HEK293 (cell line): ENCODE data around the gene CNEP1R1.

ENCODE experiments used
- BCL11A ChIP-seq: fragments of 450-650 bp; formaldehyde crosslinking; IDR thresholded peaks from 2 replicates; pipeline ENCODE4 v1.5.1; 2016; ENCODE audit warnings: low read depth, missing biosample characterization, missing genetic modification characterization
- GLI4 ChIP-seq: fragments of 450-650 bp; formaldehyde crosslinking; IDR thresholded peaks from 2 replicates; pipeline ENCODE4 v1.5.1; 2016; ENCODE audit warnings: missing biosample characterization, missing genetic modification characterization
- GLIS1 ChIP-seq: fragments of 450-650 bp; formaldehyde crosslinking; IDR thresholded peaks from 2 replicates; pipeline ENCODE4 v1.5.1; 2016; ENCODE audit warnings: missing biosample characterization, missing genetic modification characterization
- KLF1 ChIP-seq: fragments of 450-650 bp; formaldehyde crosslinking; IDR thresholded peaks from 2 replicates; pipeline ENCODE4 v1.5.1; 2016; ENCODE audit warnings: missing biosample characterization, missing genetic modification characterization
- MYNN ChIP-seq: fragments of 450-650 bp; formaldehyde crosslinking; IDR thresholded peaks from 2 replicates; pipeline ENCODE4 v1.5.1; 2016; ENCODE audit warnings: missing biosample characterization, missing genetic modification characterization, borderline replicate concordance
- MZF1 ChIP-seq: fragments of 450-650 bp; formaldehyde crosslinking; IDR thresholded peaks from 2 replicates; pipeline ENCODE4 v1.5.1; 2017; ENCODE audit warnings: missing biosample characterization, missing genetic modification characterization, borderline replicate concordance
- OVOL3 ChIP-seq: fragments of 450-650 bp; formaldehyde crosslinking; IDR thresholded peaks from 2 replicates; pipeline ENCODE4 v1.5.1; 2016; ENCODE audit warnings: missing biosample characterization, missing genetic modification characterization
- TCF7L2 ChIP-seq: IDR thresholded peaks from 2 replicates; pipeline ENCODE4 v1.6.1; 2011; ENCODE audit warnings: low read depth, mild to moderate bottlenecking, inconsistent platforms, low read length, moderate library complexity, borderline replicate concordance
- YY1 ChIP-seq: fragments of 450-650 bp; formaldehyde crosslinking; IDR thresholded peaks from 2 replicates; pipeline ENCODE4 v1.5.1; 2018; ENCODE audit warnings: missing biosample characterization, missing genetic modification characterization
- ZBTB8A ChIP-seq: fragments of 450-650 bp; formaldehyde crosslinking; IDR thresholded peaks from 2 replicates; pipeline ENCODE4 v1.5.1; 2016; ENCODE audit warnings: missing biosample characterization, missing genetic modification characterization
- ZFP41 ChIP-seq: fragments of 450-650 bp; formaldehyde crosslinking; IDR thresholded peaks from 2 replicates; pipeline ENCODE4 v1.5.1; 2016; ENCODE audit warnings: missing biosample characterization, missing genetic modification characterization, borderline replicate concordance
- ZFP69B ChIP-seq: fragments of 450-650 bp; formaldehyde crosslinking; IDR thresholded peaks from 2 replicates; pipeline ENCODE4 v1.5.1; 2016; ENCODE audit warnings: missing biosample characterization, missing genetic modification characterization
- ZNF112 ChIP-seq: fragments of 450-650 bp; formaldehyde crosslinking; IDR thresholded peaks from 2 replicates; pipeline ENCODE4 v1.5.0; 2017; ENCODE audit warnings: missing biosample characterization, missing genetic modification characterization
- ZNF19 ChIP-seq: fragments of 450-650 bp; formaldehyde crosslinking; IDR thresholded peaks from 2 replicates; pipeline ENCODE4; 2016; ENCODE audit warnings: missing biosample characterization, missing genetic modification characterization, low read depth
- ZNF214 ChIP-seq: fragments of 450-650 bp; formaldehyde crosslinking; IDR thresholded peaks from 2 replicates; pipeline ENCODE4 v1.5.1; 2017; ENCODE audit warnings: missing biosample characterization, mild to moderate bottlenecking, missing genetic modification characterization, borderline replicate concordance
- ZNF24 ChIP-seq: fragments of 450-650 bp; formaldehyde crosslinking; IDR thresholded peaks from 2 replicates; pipeline ENCODE4 v1.5.1; 2016; ENCODE audit warnings: missing biosample characterization, missing genetic modification characterization
- ZNF354C ChIP-seq: fragments of 450-650 bp; formaldehyde crosslinking; IDR thresholded peaks from 2 replicates; pipeline ENCODE4 v1.5.1; 2016; ENCODE audit warnings: missing biosample characterization, missing genetic modification characterization, low read depth, borderline replicate concordance
- ZNF394 ChIP-seq: fragments of 450-650 bp; formaldehyde crosslinking; IDR thresholded peaks from 2 replicates; pipeline ENCODE4 v1.5.1; 2016; ENCODE audit warnings: missing biosample characterization, missing genetic modification characterization, mild to moderate bottlenecking, moderate library complexity, borderline replicate concordance
- ZNF548 ChIP-seq: fragments of 450-650 bp; formaldehyde crosslinking; IDR thresholded peaks from 2 replicates; pipeline ENCODE4 v1.5.1; 2016; ENCODE audit warnings: missing biosample characterization, missing genetic modification characterization
- ZNF571 ChIP-seq: fragments of 450-650 bp; formaldehyde crosslinking; IDR thresholded peaks from 2 replicates; pipeline ENCODE4 v1.5.0; 2017; ENCODE audit warnings: missing biosample characterization, missing genetic modification characterization
- ZNF621 ChIP-seq: fragments of 450-650 bp; formaldehyde crosslinking; IDR thresholded peaks from 2 replicates; pipeline ENCODE4 v1.5.1; 2017; ENCODE audit warnings: missing biosample characterization, missing genetic modification characterization
- ZNF837 ChIP-seq: fragments of 450-650 bp; formaldehyde crosslinking; IDR thresholded peaks from 2 replicates; pipeline ENCODE4 v1.5.1; 2016; ENCODE audit warnings: missing biosample characterization, missing genetic modification characterization
- ZSCAN16 ChIP-seq: fragments of 450-650 bp; formaldehyde crosslinking; IDR thresholded peaks from 2 replicates; pipeline ENCODE4 v1.5.1; 2016; ENCODE audit warnings: missing biosample characterization, missing genetic modification characterization
- ZXDB ChIP-seq: fragments of 450-650 bp; formaldehyde crosslinking; IDR thresholded peaks from 2 replicates; pipeline ENCODE4 v1.5.1; 2016; ENCODE audit warnings: missing biosample characterization, missing genetic modification characterization
- TF ChIP-seq, protein P1 (sequence below): fragments of 450-650 bp; formaldehyde crosslinking; conservative IDR thresholded peaks from 2 replicates; pipeline ENCODE4 v1.5.1; 2016; ENCODE audit warnings: low read depth, missing biosample characterization, missing genetic modification characterization
- TF ChIP-seq, protein P2 (sequence below): IDR thresholded peaks from 2 replicates; pipeline ENCODE4 v1.6.1; 2011; ENCODE audit warnings: mild to moderate bottlenecking, low read depth, low read length, borderline replicate concordance
- TF ChIP-seq, protein P3 (sequence below): fragments of 450-650 bp; formaldehyde crosslinking; IDR thresholded peaks from 2 replicates; pipeline ENCODE4 v1.5.1; 2017; ENCODE audit warnings: missing biosample characterization, missing genetic modification characterization
- TF ChIP-seq, protein P4 (sequence below): fragments of 450-650 bp; formaldehyde crosslinking; IDR thresholded peaks from 2 replicates; pipeline ENCODE4 v1.5.0; 2017; ENCODE audit warnings: missing biosample characterization, missing genetic modification characterization, borderline replicate concordance
- TF ChIP-seq, protein P5 (sequence below): fragments of 450-650 bp; formaldehyde crosslinking; IDR thresholded peaks from 2 replicates; pipeline ENCODE4 v1.5.1; 2016; ENCODE audit warnings: missing biosample characterization, missing genetic modification characterization

CNEP1R1 gene

DNA sequence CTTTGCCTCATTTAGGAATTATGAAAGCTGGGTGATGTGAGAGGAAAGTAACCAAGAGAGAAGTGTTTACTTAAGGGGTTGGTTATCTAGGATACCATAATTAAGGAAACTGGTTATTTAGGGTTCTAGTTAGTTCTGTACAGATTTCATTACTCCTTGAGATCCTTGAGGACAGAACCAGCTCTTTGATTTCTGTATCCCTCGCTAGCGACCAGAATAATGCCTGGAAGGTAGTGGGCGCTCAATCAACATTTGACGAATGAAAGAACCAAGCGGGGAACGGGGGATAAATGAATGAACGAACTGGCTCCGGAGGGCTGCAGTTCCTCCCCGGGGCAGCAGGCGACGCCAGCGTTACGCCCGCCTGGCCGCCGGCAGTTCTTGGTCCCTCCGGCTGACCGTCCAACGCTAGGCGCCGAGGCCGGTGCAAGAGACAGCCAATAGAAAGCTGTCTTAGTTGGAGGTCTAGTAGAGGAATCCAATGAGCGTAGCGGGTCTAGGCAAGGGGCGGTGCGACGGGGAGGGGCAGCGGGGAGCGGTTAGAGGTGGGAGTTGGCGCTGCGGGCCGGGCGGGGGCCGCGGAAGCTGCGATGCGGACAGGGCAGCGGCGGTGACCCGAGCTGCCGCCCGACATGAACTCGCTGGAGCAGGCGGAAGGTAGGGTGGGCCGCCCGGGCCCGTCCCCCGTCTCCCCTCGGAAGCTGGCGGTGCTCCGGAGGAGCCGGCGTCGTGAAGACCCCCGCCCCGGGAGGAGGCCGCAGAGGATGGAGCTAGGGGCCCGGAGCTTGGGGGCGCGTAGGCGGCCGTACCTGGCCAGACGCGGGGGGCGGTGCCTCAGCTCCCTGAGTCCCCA is at the start of gene CNEP1R1 (continued):
- TF ChIP-seq, protein P1, sequence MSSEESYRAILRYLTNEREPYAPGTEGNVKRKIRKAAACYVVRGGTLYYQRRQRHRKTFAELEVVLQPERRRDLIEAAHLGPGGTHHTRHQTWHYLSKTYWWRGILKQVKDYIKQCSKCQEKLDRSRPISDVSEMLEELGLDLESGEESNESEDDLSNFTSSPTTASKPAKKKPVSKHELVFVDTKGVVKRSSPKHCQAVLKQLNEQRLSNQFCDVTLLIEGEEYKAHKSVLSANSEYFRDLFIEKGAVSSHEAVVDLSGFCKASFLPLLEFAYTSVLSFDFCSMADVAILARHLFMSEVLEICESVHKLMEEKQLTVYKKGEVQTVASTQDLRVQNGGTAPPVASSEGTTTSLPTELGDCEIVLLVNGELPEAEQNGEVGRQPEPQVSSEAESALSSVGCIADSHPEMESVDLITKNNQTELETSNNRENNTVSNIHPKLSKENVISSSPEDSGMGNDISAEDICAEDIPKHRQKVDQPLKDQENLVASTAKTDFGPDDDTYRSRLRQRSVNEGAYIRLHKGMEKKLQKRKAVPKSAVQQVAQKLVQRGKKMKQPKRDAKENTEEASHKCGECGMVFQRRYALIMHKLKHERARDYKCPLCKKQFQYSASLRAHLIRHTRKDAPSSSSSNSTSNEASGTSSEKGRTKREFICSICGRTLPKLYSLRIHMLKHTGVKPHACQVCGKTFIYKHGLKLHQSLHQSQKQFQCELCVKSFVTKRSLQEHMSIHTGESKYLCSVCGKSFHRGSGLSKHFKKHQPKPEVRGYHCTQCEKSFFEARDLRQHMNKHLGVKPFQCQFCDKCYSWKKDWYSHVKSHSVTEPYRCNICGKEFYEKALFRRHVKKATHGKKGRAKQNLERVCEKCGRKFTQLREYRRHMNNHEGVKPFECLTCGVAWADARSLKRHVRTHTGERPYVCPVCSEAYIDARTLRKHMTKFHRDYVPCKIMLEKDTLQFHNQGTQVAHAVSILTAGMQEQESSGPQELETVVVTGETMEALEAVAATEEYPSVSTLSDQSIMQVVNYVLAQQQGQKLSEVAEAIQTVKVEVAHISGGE (tag by site-specific recombination), result peak; percentile 58
- TF ChIP-seq ZNF24 (tag by site-specific recombination) (peak; percentile 73), ZNF112 (tag by site-specific recombination) (no peak), BCL11A (tag by site-specific recombination) (no peak), ZXDB (tag by site-specific recombination) (peak; percentile 86), MYNN (tag by site-specific recombination) (no peak), ZNF214 (tag by site-specific recombination) (no peak), TCF7L2 (no peak), ZSCAN16 (tag by site-specific recombination) (no peak), ZNF19 (tag by site-specific recombination) (no peak), GLIS1 (tag by site-specific recombination) (no peak), ZNF354C (tag by site-specific recombination) (no peak), ZNF548 (tag by site-specific recombination) (no peak), ZNF571 (no peak), YY1 (tag by site-specific recombination) (no peak), ZNF837 (tag by site-specific recombination) (no peak), MZF1 (0 out of 2 replicates have a peak, but pooled peaks have one; percentile 9), ZFP41 (tag by site-specific recombination) (no peak), ZNF621 (tag by site-specific recombination) (no peak), GLI4 (tag by site-specific recombination) (no peak), ZBTB8A (tag by site-specific recombination) (no peak; the same call in 1 of the 2 replicates), ZNF394 (tag by site-specific recombination) (no peak), KLF1 (tag by site-specific recombination) (peak; percentile 82), ZFP69B (no peak), OVOL3 (no peak)
- TF ChIP-seq, protein P2, sequence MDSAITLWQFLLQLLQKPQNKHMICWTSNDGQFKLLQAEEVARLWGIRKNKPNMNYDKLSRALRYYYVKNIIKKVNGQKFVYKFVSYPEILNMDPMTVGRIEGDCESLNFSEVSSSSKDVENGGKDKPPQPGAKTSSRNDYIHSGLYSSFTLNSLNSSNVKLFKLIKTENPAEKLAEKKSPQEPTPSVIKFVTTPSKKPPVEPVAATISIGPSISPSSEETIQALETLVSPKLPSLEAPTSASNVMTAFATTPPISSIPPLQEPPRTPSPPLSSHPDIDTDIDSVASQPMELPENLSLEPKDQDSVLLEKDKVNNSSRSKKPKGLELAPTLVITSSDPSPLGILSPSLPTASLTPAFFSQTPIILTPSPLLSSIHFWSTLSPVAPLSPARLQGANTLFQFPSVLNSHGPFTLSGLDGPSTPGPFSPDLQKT, result no peak
- TF ChIP-seq, protein P3, sequence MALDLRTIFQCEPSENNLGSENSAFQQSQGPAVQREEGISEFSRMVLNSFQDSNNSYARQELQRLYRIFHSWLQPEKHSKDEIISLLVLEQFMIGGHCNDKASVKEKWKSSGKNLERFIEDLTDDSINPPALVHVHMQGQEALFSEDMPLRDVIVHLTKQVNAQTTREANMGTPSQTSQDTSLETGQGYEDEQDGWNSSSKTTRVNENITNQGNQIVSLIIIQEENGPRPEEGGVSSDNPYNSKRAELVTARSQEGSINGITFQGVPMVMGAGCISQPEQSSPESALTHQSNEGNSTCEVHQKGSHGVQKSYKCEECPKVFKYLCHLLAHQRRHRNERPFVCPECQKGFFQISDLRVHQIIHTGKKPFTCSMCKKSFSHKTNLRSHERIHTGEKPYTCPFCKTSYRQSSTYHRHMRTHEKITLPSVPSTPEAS (tag by site-specific recombination), result no peak
- TF ChIP-seq, protein P4, sequence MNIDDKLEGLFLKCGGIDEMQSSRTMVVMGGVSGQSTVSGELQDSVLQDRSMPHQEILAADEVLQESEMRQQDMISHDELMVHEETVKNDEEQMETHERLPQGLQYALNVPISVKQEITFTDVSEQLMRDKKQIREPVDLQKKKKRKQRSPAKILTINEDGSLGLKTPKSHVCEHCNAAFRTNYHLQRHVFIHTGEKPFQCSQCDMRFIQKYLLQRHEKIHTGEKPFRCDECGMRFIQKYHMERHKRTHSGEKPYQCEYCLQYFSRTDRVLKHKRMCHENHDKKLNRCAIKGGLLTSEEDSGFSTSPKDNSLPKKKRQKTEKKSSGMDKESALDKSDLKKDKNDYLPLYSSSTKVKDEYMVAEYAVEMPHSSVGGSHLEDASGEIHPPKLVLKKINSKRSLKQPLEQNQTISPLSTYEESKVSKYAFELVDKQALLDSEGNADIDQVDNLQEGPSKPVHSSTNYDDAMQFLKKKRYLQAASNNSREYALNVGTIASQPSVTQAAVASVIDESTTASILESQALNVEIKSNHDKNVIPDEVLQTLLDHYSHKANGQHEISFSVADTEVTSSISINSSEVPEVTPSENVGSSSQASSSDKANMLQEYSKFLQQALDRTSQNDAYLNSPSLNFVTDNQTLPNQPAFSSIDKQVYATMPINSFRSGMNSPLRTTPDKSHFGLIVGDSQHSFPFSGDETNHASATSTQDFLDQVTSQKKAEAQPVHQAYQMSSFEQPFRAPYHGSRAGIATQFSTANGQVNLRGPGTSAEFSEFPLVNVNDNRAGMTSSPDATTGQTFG (tag by site-specific recombination), result no peak
- TF ChIP-seq, protein P5, sequence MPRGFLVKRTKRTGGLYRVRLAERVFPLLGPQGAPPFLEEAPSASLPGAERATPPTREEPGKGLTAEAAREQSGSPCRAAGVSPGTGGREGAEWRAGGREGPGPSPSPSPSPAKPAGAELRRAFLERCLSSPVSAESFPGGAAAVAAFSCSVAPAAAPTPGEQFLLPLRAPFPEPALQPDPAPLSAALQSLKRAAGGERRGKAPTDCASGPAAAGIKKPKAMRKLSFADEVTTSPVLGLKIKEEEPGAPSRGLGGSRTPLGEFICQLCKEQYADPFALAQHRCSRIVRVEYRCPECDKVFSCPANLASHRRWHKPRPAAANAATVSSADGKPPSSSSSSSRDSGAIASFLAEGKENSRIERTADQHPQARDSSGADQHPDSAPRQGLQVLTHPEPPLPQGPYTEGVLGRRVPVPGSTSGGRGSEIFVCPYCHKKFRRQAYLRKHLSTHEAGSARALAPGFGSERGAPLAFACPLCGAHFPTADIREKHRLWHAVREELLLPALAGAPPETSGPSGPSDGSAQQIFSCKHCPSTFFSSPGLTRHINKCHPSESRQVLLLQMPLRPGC (tag by site-specific recombination), result 0 out of 2 replicates have a peak, but pooled peaks have one; percentile 25
